ENCODE measurements around the gene TAAR1.
"Not testable (repeated sequence)": the region's sequence is repeated elsewhere in the genome, so short reads cannot be mapped to it uniquely, and the experiment has no call there.

- TF ChIP-seq YY1 (IDR thresholded peaks at IDR 0.05; ENCODE audit: insufficient read depth, insufficient read length); SUZ12 (IDR thresholded peaks at IDR 0.05; ENCODE audit: extremely low read depth, insufficient read depth, insufficient read length); ZNF274 (IDR thresholded peaks at IDR 0.05; ENCODE audit: low read depth, low read length): not testable (repeated sequence)
These were observed 23.1 kb downstream of the TAAR1 start for GRCh38 chr6:132635906-132636305.
